HepG2 (cell line): ENCODE data around the gene FOXA1. TPM values are rescaled to one million over a fixed set of nuclear protein-coding genes. Genes with fewer than 3 reads are reported as not detected.

Experiments used
- ARID4A ChIP-seq: sonication (generic); formaldehyde crosslinking; IDR thresholded peaks from 2 replicates; pipeline ENCODE4 v1.5.0; 2020; ENCODE audit warnings: mild to moderate bottlenecking, missing genetic modification reagents, borderline replicate concordance
- CEBPB ChIP-seq: IDR thresholded peaks from 2 replicates; pipeline ENCODE4 v1.6.1; 2011; ENCODE audit warnings: low read depth, low read length, improper control_type of control experiment, borderline replicate concordance
- CENPT ChIP-seq: sonication (generic); formaldehyde crosslinking; IDR thresholded peaks from 2 replicates; pipeline ENCODE4 v1.8.0; 2022; ENCODE audit warnings: low read depth, mild to moderate bottlenecking, moderate library complexity, missing genetic modification reagents
- CERS6 ChIP-seq: sonication (generic); formaldehyde crosslinking; IDR thresholded peaks from 2 replicates; pipeline ENCODE4 v1.5.0; 2020; ENCODE audit warnings: missing genetic modification reagents
- CREB3 ChIP-seq: sonication (generic); formaldehyde crosslinking; IDR thresholded peaks from 2 replicates; pipeline ENCODE4 v1.5.0; 2020; ENCODE audit warnings: missing genetic modification reagents
- GLI4 ChIP-seq: sonication (generic); formaldehyde crosslinking; IDR thresholded peaks from 2 replicates; pipeline ENCODE4 v1.5.1; 2020; ENCODE audit warnings: missing genetic modification reagents, mild to moderate bottlenecking, moderate library complexity, borderline replicate concordance
- HMGXB3 ChIP-seq: sonication (generic); formaldehyde crosslinking; IDR thresholded peaks from 2 replicates; pipeline ENCODE4 v1.4.0; 2020; ENCODE audit warnings: missing genetic modification reagents, borderline replicate concordance
- PAX8 ChIP-seq: sonication (generic); formaldehyde crosslinking; IDR thresholded peaks from 2 replicates; pipeline ENCODE4 v1.8.0; 2022; ENCODE audit warnings: mild to moderate bottlenecking, missing genetic modification reagents, borderline replicate concordance
- SMARCE1 ChIP-seq: fragments of 450-650 bp; IDR thresholded peaks from 2 replicates; pipeline ENCODE4 v1.6.1; 2017; ENCODE audit warnings: borderline replicate concordance
- THAP11 ChIP-seq: IDR thresholded peaks from 2 replicates; pipeline ENCODE4 v1.6.1; 2016; ENCODE audit warnings: missing biosample characterization, missing genetic modification reagents
- ZNF260 ChIP-seq: sonication (generic); formaldehyde crosslinking; IDR thresholded peaks from 2 replicates; pipeline ENCODE4 v1.4.0; 2020; ENCODE audit warnings: missing genetic modification reagents, low read depth, mild to moderate bottlenecking, borderline replicate concordance
- ZNF354B ChIP-seq: sonication (generic); formaldehyde crosslinking; IDR thresholded peaks from 2 replicates; pipeline ENCODE4 v1.8.0; 2022; ENCODE audit warnings: mild to moderate bottlenecking, missing genetic modification reagents
- ZNF496 ChIP-seq: sonication (generic); formaldehyde crosslinking; IDR thresholded peaks from 2 replicates; pipeline ENCODE4 v1.8.1; 2023; ENCODE audit warnings: mild to moderate bottlenecking, moderate library complexity, missing genetic modification reagents; ENCODE audit not compliant: insufficient replicate concordance
- ZNF547 ChIP-seq: sonication (generic); formaldehyde crosslinking; IDR thresholded peaks from 2 replicates; pipeline ENCODE4 v1.5.1; 2020; ENCODE audit warnings: mild to moderate bottlenecking, missing genetic modification reagents
- polyA plus RNA-seq, 8 experiments: library from polyadenylated mRNA; depleted of rRNA in 3 of 8; stranded (reverse) in 7 of 8; unstranded in 1 of 8; fragments of >200 nt; fragmentation: Illumina TruSeq in 4 of 8; extraction: Trizol in 4 of 8; gene quantifications; 2 replicates each; pipeline versions ENCODE4 v1.2.1 to v1.2.3, GENCODE V29; 2011 to 2016; ENCODE audit warnings: low read depth in 4 of 8, missing spikeins in 1 of 8, mixed read lengths in 1 of 8; ENCODE audit not compliant: insufficient read depth in 1 of 8
- total RNA-seq, 5 experiments: library from RNA; depleted of rRNA; stranded (reverse); fragments of >200 nt; fragmentation: Illumina TruSeq; extraction: Trizol; gene quantifications; 2 replicates each; pipeline ENCODE4 v1.2.3, GENCODE V29; 2016; ENCODE audit warnings: low read depth in 1 of 5

FOXA1 gene
- total and polyA plus RNA-seq, 2 of the 13 experiments (the other 11 are each of a cell fraction or from before 2014, with no cell fraction given), result 43.4 to 58.6 TPM

- TF ChIP-seq HMGXB3 (CRISPR knock-in tag) (peak; percentile 73), ZNF547 (CRISPR knock-in tag) (peak; percentile 79), PAX8 (CRISPR knock-in tag) (no peak), CENPT (CRISPR knock-in tag) (no peak), CEBPB (no peak), SMARCE1 (no peak), CREB3 (CRISPR knock-in tag) (peak; percentile 82; the same call in 1 of the 2 replicates), CERS6 (CRISPR knock-in tag) (no peak), GLI4 (CRISPR knock-in tag) (0 out of 2 replicates have a peak, but pooled peaks have one; percentile 47), ARID4A (CRISPR knock-in tag) (peak; percentile 56; the same call in 1 of the 2 replicates), ZNF496 (no peak), ZNF260 (no peak), ZNF354B (peak; percentile 96), THAP11 (CRISPR knock-in tag) (peak; percentile 79)
Measured at GRCh38 chr14:37546621-37547447, 48.2 kb downstream of the FOXA1 start (continued).
